Measurements from ENCODE around the gene EFNB1. TPM values are rescaled to one million over a fixed set of nuclear protein-coding genes. Genes with fewer than 3 reads are reported as not detected.

EFNB1 gene
- polyA plus RNA-seq, 1 donor from 2014 or later, result 25.5 TPM

DNA sequence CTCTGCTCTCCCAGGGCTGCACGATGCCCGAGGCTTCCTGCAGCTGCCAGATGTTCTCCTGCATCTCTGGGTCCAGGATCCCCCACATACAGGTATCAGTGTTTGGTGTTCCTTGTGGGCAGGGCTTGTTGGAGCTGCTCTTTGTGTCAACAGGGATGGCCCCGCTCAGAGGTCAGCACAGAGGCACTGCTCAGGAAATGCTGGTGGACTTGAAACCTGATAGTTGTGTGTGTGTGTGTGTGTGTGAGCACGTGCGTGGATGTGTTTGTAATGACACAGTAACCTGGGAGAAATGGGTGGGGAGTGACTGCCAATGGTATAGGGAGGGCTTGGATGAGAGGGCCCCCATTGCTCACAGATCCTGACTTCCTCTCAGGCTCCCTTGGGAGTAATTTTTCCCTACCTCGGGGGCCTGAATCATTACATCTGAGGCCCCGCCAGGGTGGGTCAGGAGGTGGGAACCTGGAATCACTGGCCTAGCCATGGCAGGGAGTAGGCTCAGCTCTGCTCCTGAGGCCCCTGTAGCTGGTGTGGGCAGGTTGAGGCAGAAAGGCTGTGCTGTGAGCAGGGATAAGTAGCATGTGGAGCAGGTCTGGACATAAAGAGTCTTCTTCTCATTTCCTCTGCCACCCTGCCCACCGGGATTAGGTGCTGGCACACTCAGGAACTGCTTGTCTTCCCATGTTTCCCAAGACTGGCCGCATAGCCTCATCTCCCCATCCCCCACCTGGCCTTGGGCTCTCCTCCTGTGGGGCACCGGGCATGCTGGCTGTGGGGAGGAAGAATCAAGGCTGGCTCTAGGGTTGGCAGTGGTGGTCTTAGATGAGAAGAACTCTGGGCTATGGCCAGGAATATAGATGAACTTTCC is 2.5 kb upstream of the EFNB1 start:
- Histone ChIP-seq H3K79me2 (replicated peaks; ENCODE audit: insufficient read depth, low read length) (peaks cover 18% of the 10 kb centered on the region), H3K9me2 (ENCODE audit: insufficient read depth, low read length) (no peaks in the 10 kb centered on the region), H3K9ac (ENCODE audit: low read length) (no peak overlapping the region), H3F3A (ENCODE audit: insufficient read depth, low read length, poor library complexity, severe bottlenecking) (no peaks in the 10 kb centered on the region), H4K20me1 (ENCODE audit: insufficient read depth) (no peaks in the 10 kb centered on the region), H3K36me3 (ENCODE audit: insufficient read depth, low read length) (no peaks in the 10 kb centered on the region), H3K9me3 (ENCODE audit: low read length) (no peaks in the 10 kb centered on the region), H2AFZ (ENCODE audit: low read depth, low read length) (no peak overlapping the region), H3K4me2 (ENCODE audit: low read length) (no peak overlapping the region), H3K4me3 (ENCODE audit: low read length) (no peak overlapping the region), H3K27ac (ENCODE audit: low read length) (no peak overlapping the region), H3K27me3 (ENCODE audit: insufficient read depth, low read depth, low read length) (no peaks in the 10 kb centered on the region)
- TF ChIP-seq TAF1 (IDR thresholded peaks at IDR 0.05; ENCODE audit: low read depth) (no peak), EZH2 (IDR thresholded peaks at IDR 0.05; ENCODE audit: borderline replicate concordance, insufficient read depth, low read length, poor library complexity, severe bottlenecking) (no peak), MXI1 (conservative IDR thresholded peaks at IDR 0.05; ENCODE audit: poor library complexity, severe bottlenecking) (no peak), EP300 (conservative IDR thresholded peaks at IDR 0.05; ENCODE audit: poor library complexity, severe bottlenecking) (no peak), RAD21 (conservative IDR thresholded peaks at IDR 0.05) (no peak), POLR2AphosphoS5 (IDR thresholded peaks at IDR 0.05) (no peak), SMC3 (conservative IDR thresholded peaks at IDR 0.05; ENCODE audit: poor library complexity) (no peak)
- TF ChIP-seq, protein P1, sequence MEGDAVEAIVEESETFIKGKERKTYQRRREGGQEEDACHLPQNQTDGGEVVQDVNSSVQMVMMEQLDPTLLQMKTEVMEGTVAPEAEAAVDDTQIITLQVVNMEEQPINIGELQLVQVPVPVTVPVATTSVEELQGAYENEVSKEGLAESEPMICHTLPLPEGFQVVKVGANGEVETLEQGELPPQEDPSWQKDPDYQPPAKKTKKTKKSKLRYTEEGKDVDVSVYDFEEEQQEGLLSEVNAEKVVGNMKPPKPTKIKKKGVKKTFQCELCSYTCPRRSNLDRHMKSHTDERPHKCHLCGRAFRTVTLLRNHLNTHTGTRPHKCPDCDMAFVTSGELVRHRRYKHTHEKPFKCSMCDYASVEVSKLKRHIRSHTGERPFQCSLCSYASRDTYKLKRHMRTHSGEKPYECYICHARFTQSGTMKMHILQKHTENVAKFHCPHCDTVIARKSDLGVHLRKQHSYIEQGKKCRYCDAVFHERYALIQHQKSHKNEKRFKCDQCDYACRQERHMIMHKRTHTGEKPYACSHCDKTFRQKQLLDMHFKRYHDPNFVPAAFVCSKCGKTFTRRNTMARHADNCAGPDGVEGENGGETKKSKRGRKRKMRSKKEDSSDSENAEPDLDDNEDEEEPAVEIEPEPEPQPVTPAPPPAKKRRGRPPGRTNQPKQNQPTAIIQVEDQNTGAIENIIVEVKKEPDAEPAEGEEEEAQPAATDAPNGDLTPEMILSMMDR (IDR thresholded peaks at IDR 0.05; ENCODE audit: poor library complexity, severe bottlenecking), result no peak
- TF ChIP-seq, protein P2, sequence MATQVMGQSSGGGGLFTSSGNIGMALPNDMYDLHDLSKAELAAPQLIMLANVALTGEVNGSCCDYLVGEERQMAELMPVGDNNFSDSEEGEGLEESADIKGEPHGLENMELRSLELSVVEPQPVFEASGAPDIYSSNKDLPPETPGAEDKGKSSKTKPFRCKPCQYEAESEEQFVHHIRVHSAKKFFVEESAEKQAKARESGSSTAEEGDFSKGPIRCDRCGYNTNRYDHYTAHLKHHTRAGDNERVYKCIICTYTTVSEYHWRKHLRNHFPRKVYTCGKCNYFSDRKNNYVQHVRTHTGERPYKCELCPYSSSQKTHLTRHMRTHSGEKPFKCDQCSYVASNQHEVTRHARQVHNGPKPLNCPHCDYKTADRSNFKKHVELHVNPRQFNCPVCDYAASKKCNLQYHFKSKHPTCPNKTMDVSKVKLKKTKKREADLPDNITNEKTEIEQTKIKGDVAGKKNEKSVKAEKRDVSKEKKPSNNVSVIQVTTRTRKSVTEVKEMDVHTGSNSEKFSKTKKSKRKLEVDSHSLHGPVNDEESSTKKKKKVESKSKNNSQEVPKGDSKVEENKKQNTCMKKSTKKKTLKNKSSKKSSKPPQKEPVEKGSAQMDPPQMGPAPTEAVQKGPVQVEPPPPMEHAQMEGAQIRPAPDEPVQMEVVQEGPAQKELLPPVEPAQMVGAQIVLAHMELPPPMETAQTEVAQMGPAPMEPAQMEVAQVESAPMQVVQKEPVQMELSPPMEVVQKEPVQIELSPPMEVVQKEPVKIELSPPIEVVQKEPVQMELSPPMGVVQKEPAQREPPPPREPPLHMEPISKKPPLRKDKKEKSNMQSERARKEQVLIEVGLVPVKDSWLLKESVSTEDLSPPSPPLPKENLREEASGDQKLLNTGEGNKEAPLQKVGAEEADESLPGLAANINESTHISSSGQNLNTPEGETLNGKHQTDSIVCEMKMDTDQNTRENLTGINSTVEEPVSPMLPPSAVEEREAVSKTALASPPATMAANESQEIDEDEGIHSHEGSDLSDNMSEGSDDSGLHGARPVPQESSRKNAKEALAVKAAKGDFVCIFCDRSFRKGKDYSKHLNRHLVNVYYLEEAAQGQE (IDR thresholded peaks at IDR 0.05; ENCODE audit: borderline replicate concordance), result no peak

DNA sequence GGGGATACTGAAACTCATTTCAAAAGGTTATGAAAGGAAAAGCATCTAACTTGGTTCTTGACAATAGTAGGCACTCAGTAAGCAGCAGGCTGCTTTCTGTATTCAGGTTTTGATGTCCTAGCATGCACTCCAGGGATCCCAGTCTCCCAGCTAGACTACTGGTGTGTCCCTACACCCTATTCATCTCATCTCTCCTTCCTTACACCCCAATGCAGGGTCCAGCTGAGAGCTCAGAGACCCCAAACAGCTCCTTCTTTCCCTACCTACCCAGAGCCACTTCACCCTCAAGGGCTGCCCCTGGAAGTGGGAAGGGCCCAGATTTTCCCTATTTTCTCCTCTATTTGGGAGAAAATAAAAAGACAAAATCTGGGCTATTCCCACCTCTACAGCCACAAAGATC is 1.6 kb upstream of the EFNB1 start:
- Histone ChIP-seq H3K4me3 (ENCODE audit: low read length) (no peak overlapping the region), H3K9ac (ENCODE audit: low read length) (no peak overlapping the region), H3K9me2 (ENCODE audit: insufficient read depth, low read length) (no peaks in the 10 kb centered on the region), H2AFZ (ENCODE audit: low read depth, low read length) (no peak overlapping the region), H4K20me1 (ENCODE audit: insufficient read depth) (no peaks in the 10 kb centered on the region), H3K36me3 (ENCODE audit: insufficient read depth, low read length) (no peaks in the 10 kb centered on the region), H3K27me3 (ENCODE audit: insufficient read depth, low read depth, low read length) (no peaks in the 10 kb centered on the region), H3K27ac (ENCODE audit: low read length) (no peak overlapping the region), H3K79me2 (replicated peaks; ENCODE audit: insufficient read depth, low read length) (peaks cover 27% of the 10 kb centered on the region), H3F3A (ENCODE audit: insufficient read depth, low read length, poor library complexity, severe bottlenecking) (no peaks in the 10 kb centered on the region), H3K4me2 (ENCODE audit: low read length) (no peak overlapping the region), H3K9me3 (ENCODE audit: low read length) (no peaks in the 10 kb centered on the region)
- no peak for TF ChIP-seq EZH2 (IDR thresholded peaks at IDR 0.05; ENCODE audit: borderline replicate concordance, insufficient read depth, low read length, poor library complexity, severe bottlenecking)
- TF ChIP-seq SMC3 (conservative IDR thresholded peaks at IDR 0.05; ENCODE audit: poor library complexity), result no peak
- TF ChIP-seq EP300 (conservative IDR thresholded peaks at IDR 0.05; ENCODE audit: poor library complexity, severe bottlenecking), result no peak
- TF ChIP-seq RAD21 (conservative IDR thresholded peaks at IDR 0.05), result no peak
- TF ChIP-seq, protein P2 (IDR thresholded peaks at IDR 0.05; ENCODE audit: borderline replicate concordance), result no peak
- TF ChIP-seq, protein P1 (IDR thresholded peaks at IDR 0.05; ENCODE audit: poor library complexity, severe bottlenecking), result no peak
- no peak for TF ChIP-seq POLR2AphosphoS5 (IDR thresholded peaks at IDR 0.05)
- TF ChIP-seq MXI1 (conservative IDR thresholded peaks at IDR 0.05; ENCODE audit: poor library complexity, severe bottlenecking), result no peak
- TF ChIP-seq TAF1 (IDR thresholded peaks at IDR 0.05; ENCODE audit: low read depth), result no peak

Measured in neural cell (in vitro differentiated cells).